Peyer's patch (tissue), 4 donors: ENCODE measurements around the gene COL13A1. TPM values are rescaled to one million over a fixed set of nuclear protein-coding genes. Genes with fewer than 3 reads are reported as not detected.
A peak's percentile ranks its signal among the peaks of the same experiment; 100 is the strongest.

Experiments
- DNase-seq, 3 donors: peaks; one replicate each; pipeline ENCODE4 v3.0.0-alpha.2; 2017 to 2019
- H3K27ac ChIP-seq, 4 donors: fragments of 200-600 bp; sonication (generic); one replicate each; pipeline ENCODE4 v1.5.1; 2016 to 2019
- H3K27me3 ChIP-seq, 2 donors: fragments of 200-600 bp; sonication (generic); one replicate each; pipeline ENCODE4 v1.5.1; 2019
- H3K36me3 ChIP-seq, 3 donors: fragments of 200-600 bp; sonication (generic); one replicate each; pipeline ENCODE4 v1.5.1; 2016 to 2019
- H3K4me1 ChIP-seq, 4 donors: fragments of 200-600 bp; sonication (generic); one replicate each; pipeline ENCODE4 v1.5.1; 2016 to 2019
- H3K4me3 ChIP-seq, 4 donors: fragments of 200-600 bp; sonication (generic); 1 replicate in 3 of 4; 2 replicates in 1 of 4; pipeline ENCODE4 v1.5.1; 2016 to 2019; ENCODE audit warnings: mild to moderate bottlenecking in 1 of 4
- H3K9me3 ChIP-seq, 4 donors: fragments of 200-600 bp; sonication (generic); one replicate each; pipeline ENCODE4 v1.5.1; 2016 to 2019; ENCODE audit warnings: mild to moderate bottlenecking in 1 of 4
- CTCF ChIP-seq, 6 experiments: fragments of 450-650 bp in 4 of 6; fragments of 200-600 bp in 2 of 6; sonication (generic) in 1 of 6; IDR thresholded peaks; one replicate each; pipeline ENCODE4 v1.5.1; 2017 to 2019; ENCODE audit warnings: antibody characterized with exemption in 6 of 6, mild to moderate bottlenecking in 3 of 6, moderate library complexity in 1 of 6
- POLR2A ChIP-seq, 2 donors: fragments of 450-650 bp; IDR thresholded peaks; one replicate each; pipeline ENCODE4 v1.5.1; 2017; ENCODE audit warnings: antibody characterized with exemption in 2 of 2, mild to moderate bottlenecking in 2 of 2, moderate library complexity in 2 of 2
- total RNA-seq, 4 donors: library from RNA; depleted of rRNA; stranded (reverse); fragments of >200 nt; gene quantifications; one replicate each; pipeline ENCODE4 v1.1.0, GENCODE V29; 2016

COL13A1 gene
- total RNA-seq, 4 donors from 2014 or later = 0.94 to 6.6 (median 3.9) TPM; not detected in 1

GRCh38 chr10:69849825-69850224 is 48.1 kb downstream of the COL13A1 start:
- H3K36me3 ChIP-seq = no peaks in the 10 kb centered on the region
- no peak for DNase-seq
- TF ChIP-seq CTCF (IDR thresholded peaks at IDR 0.05) (no peak), POLR2A (IDR thresholded peaks at IDR 0.05) (no peak)
- H3K9me3 ChIP-seq = no peaks in the 10 kb centered on the region
- no peak overlapping the region for H3K4me3 ChIP-seq
- no peak overlapping the region for H3K27ac ChIP-seq
- H3K27me3 ChIP-seq = no peaks in the 10 kb centered on the region
- peaks cover 0 to 17% (median 0%) of the 10 kb centered on the region in 4 donors for H3K4me1 ChIP-seq

GRCh38 chr10:69850440-69850839 is 48.7 kb downstream of the COL13A1 start:
- H3K27me3 ChIP-seq = no peaks in the 10 kb centered on the region
- H3K4me1 ChIP-seq = peaks cover 0 to 20% (median 0%) of the 10 kb centered on the region in 4 donors
- TF ChIP-seq POLR2A (IDR thresholded peaks at IDR 0.05) (no peak), CTCF (IDR thresholded peaks at IDR 0.05) (no peak)
- H3K4me3 ChIP-seq = no peak overlapping the region
- DNase-seq = no peak
- H3K36me3 ChIP-seq = no peaks in the 10 kb centered on the region
- no peak overlapping the region for H3K27ac ChIP-seq
- no peaks in the 10 kb centered on the region for H3K9me3 ChIP-seq

GRCh38 chr10:69851306-69851705 is 49.6 kb downstream of the COL13A1 start:
- no peak overlapping the region for H3K4me3 ChIP-seq
- H3K27ac ChIP-seq = no peak overlapping the region
- no peak for DNase-seq
- TF ChIP-seq CTCF (IDR thresholded peaks at IDR 0.05) (no peak), POLR2A (IDR thresholded peaks at IDR 0.05) (no peak)
- H3K4me1 ChIP-seq = peaks cover 0 to 20% (median 0%) of the 10 kb centered on the region in 4 donors
- no peaks in the 10 kb centered on the region for H3K27me3 ChIP-seq
- H3K9me3 ChIP-seq = no peaks in the 10 kb centered on the region
- no peaks in the 10 kb centered on the region for H3K36me3 ChIP-seq

- no peak for DNase-seq
- peaks cover 0 to 24% (median 2%) of the 10 kb centered on the region in 4 donors for H3K4me1 ChIP-seq
- no peak overlapping the region for H3K4me3 ChIP-seq
- H3K36me3 ChIP-seq = no peaks in the 10 kb centered on the region
- H3K27ac ChIP-seq = no peak overlapping the region
- no peaks in the 10 kb centered on the region for H3K27me3 ChIP-seq
- H3K9me3 ChIP-seq = no peaks in the 10 kb centered on the region
- TF ChIP-seq POLR2A (IDR thresholded peaks at IDR 0.05) = no peak
- no peak for TF ChIP-seq CTCF (IDR thresholded peaks at IDR 0.05)
Observed at GRCh38 chr10:69853064-69853463, 51.4 kb downstream of the COL13A1 start.

GRCh38 chr10:69854511-69855345 is 53.0 kb downstream of the COL13A1 start:
- peaks cover 0 to 28% (median 2%) of the 10 kb centered on the region in 4 donors for H3K4me1 ChIP-seq
- H3K4me3 ChIP-seq = no peak overlapping the region
- H3K9me3 ChIP-seq = no peaks in the 10 kb centered on the region
- peak in 2 of 3 donors; percentile 58 to 65 for DNase-seq
- no peaks in the 10 kb centered on the region for H3K36me3 ChIP-seq
- no peak for TF ChIP-seq CTCF (IDR thresholded peaks at IDR 0.05)
- no peak for TF ChIP-seq POLR2A (IDR thresholded peaks at IDR 0.05)
- H3K27me3 ChIP-seq = no peaks in the 10 kb centered on the region
- peak overlapping the region in 2 of 4 donors; percentile 83 to 87 for H3K27ac ChIP-seq
